H1 (cell line): ENCODE data around the gene MCM8. TPM values are rescaled to one million over a fixed set of nuclear protein-coding genes. Genes with fewer than 3 reads are reported as not detected.

Experiments
- CTCF ChIA-PET: fragments of 300-600 bp; sonication (Branson Sonifier 250); formaldehyde crosslinking; loops from one replicate; lab custom pipeline; 2021; ENCODE audit not compliant: partially characterized antibody; lab: Charles Lee
- POLR2A ChIA-PET: fragments of 300-600 bp; sonication (Branson Sonifier 250); formaldehyde crosslinking; loops from one replicate; lab custom pipeline; 2021; ENCODE audit warnings: inconsistent platforms; ENCODE audit not compliant: partially characterized antibody; lab: Charles Lee
- DNase-seq, 2 experiments: peaks; one replicate each; pipeline versions ENCODE4 v3.0.0 to v3.0.0-alpha.2; 2010 to 2022; ENCODE audit warnings: low spot score in 2 of 2, low read depth in 1 of 2, mixed read lengths in 1 of 2
- FAIRE-seq: peaks from 2 replicates; lab custom pipeline; 2011; peaks lifted over from hg19 to GRCh38; lab: Jason Lieb, UNC
- H2AFZ ChIP-seq: 2 replicates; pipeline ENCODE4 v1.8.1; 2012; ENCODE audit warnings: low read length, inconsistent platforms
- H2AK5ac ChIP-seq: 2 replicates; pipeline ENCODE4 v1.6.1; 2013; ENCODE audit warnings: low read depth, low read length
- H2BK120ac ChIP-seq: replicated peaks from 2 replicates; pipeline ENCODE3; 2013; ENCODE audit warnings: low read depth, low read length, inconsistent platforms
- H2BK12ac ChIP-seq: 2 replicates; pipeline ENCODE4 v1.6.1; 2013; ENCODE audit warnings: low read depth, low read length
- H2BK15ac ChIP-seq: 2 replicates; pipeline ENCODE4 v1.6.1; 2013; ENCODE audit warnings: low read length
- H2BK20ac ChIP-seq: 2 replicates; pipeline ENCODE4 v1.6.1; 2013; ENCODE audit warnings: low read length
- H2BK5ac ChIP-seq: 2 replicates; pipeline ENCODE4 v1.6.1; 2013; ENCODE audit warnings: low read depth, low read length
- H3K14ac ChIP-seq: 2 replicates; pipeline ENCODE4 v1.6.1; 2013; ENCODE audit warnings: inconsistent platforms; ENCODE audit not compliant: insufficient read length
- H3K18ac ChIP-seq: 2 replicates; pipeline ENCODE4 v1.6.1; 2013; ENCODE audit warnings: low read length; ENCODE audit errors: extremely low read depth
- H3K23ac ChIP-seq: 2 replicates; pipeline ENCODE4 v1.6.1; 2013; ENCODE audit warnings: inconsistent platforms; ENCODE audit not compliant: insufficient read length
- H3K23me2 ChIP-seq: 2 replicates; pipeline ENCODE4 v1.6.1; 2013; ENCODE audit warnings: low read depth, low read length
- H3K27ac ChIP-seq: 2 replicates; pipeline ENCODE4 v1.6.1; 2011; ENCODE audit warnings: low read depth, low read length, inconsistent platforms
- H3K27me3 ChIP-seq, 4 experiments: replicated peaks in 1 of 4; 1 replicate in 1 of 4; 2 replicates in 3 of 4; pipeline versions ENCODE4 v1.6.1 to v1.8.1; 2011 to 2013; ENCODE audit warnings: low read length in 3 of 4, mild to moderate bottlenecking in 3 of 4, inconsistent platforms in 2 of 4, mixed read lengths in 2 of 4, moderate library complexity in 1 of 4; ENCODE audit not compliant: control insufficient read depth in 3 of 4, insufficient read depth in 3 of 4; ENCODE audit errors: extremely low read depth in 1 of 4
- H3K36me3 ChIP-seq, 4 experiments: 2 replicates each; pipeline versions ENCODE4 v1.6.1 to v1.8.1; 2011 to 2013; ENCODE audit warnings: mild to moderate bottlenecking in 4 of 4, low read length in 3 of 4, moderate library complexity in 2 of 4, control low read depth in 1 of 4, inconsistent platforms in 1 of 4; ENCODE audit not compliant: insufficient read depth in 4 of 4, control insufficient read depth in 2 of 4
- H3K4ac ChIP-seq: replicated peaks from 2 replicates; pipeline ENCODE3; 2013; ENCODE audit warnings: low read length, low read depth, mixed read lengths, inconsistent platforms; ENCODE audit not compliant: insufficient read length
- H3K4me1 ChIP-seq, 4 experiments: replicated peaks in 1 of 4; 1 replicate in 1 of 4; 2 replicates in 3 of 4; pipeline versions ENCODE4 v1.6.1 to v1.8.1; 2011 to 2013; ENCODE audit warnings: low read length in 3 of 4, inconsistent platforms in 2 of 4, mixed read lengths in 1 of 4; ENCODE audit not compliant: insufficient read depth in 4 of 4, control insufficient read depth in 3 of 4
- H3K4me2 ChIP-seq, 2 experiments: 2 replicates each; pipeline versions ENCODE4 v1.6.1 to v1.8.1; 2011 to 2013; ENCODE audit warnings: low read depth in 2 of 2, low read length in 2 of 2, control low read depth in 1 of 2, inconsistent platforms in 1 of 2, mild to moderate bottlenecking in 1 of 2; ENCODE audit not compliant: insufficient read depth in 1 of 2
- H3K4me3 ChIP-seq, 4 experiments: fragments of 200-600, 300-600 bp in 1 of 4; sonication (generic), shearing (Covaris generic), sonication (Bioruptor Twin) in 1 of 4; 2 replicates each; pipeline versions ENCODE4 v1.5.1 to v1.8.1; 2011 to 2016; ENCODE audit warnings: low read length in 4 of 4, low read depth in 3 of 4, control low read depth in 2 of 4, inconsistent platforms in 2 of 4, mild to moderate bottlenecking in 2 of 4, mixed read lengths in 1 of 4, moderate library complexity in 1 of 4; ENCODE audit not compliant: insufficient read depth in 2 of 4; ENCODE audit errors: extremely low read depth in 1 of 4
- H3K56ac ChIP-seq: replicated peaks from 2 replicates; pipeline ENCODE3; 2013; ENCODE audit warnings: low read depth, mild to moderate bottlenecking, mixed read lengths, low read length, inconsistent platforms; ENCODE audit not compliant: insufficient read length
- H3K79me1 ChIP-seq: 2 replicates; pipeline ENCODE4 v1.6.1; 2013; ENCODE audit warnings: low read depth, low read length, control low read depth
- H3K79me2 ChIP-seq, 2 experiments: 2 replicates each; pipeline versions ENCODE4 v1.6.1 to v1.8.1; 2012 to 2013; ENCODE audit warnings: low read length in 2 of 2, mild to moderate bottlenecking in 2 of 2, inconsistent platforms in 1 of 2; ENCODE audit not compliant: insufficient read depth in 2 of 2, control insufficient read depth in 1 of 2
- H3K9ac ChIP-seq, 4 experiments: replicated peaks in 1 of 4; 1 replicate in 1 of 4; 2 replicates in 3 of 4; pipeline versions ENCODE4 v1.6.1 to v1.8.1; 2011 to 2013; ENCODE audit warnings: low read depth in 3 of 4, low read length in 3 of 4, control low read depth in 2 of 4, mild to moderate bottlenecking in 2 of 4, moderate library complexity in 2 of 4, inconsistent platforms in 1 of 4; ENCODE audit errors: extremely low read depth in 1 of 4
- H3K9me3 ChIP-seq, 2 experiments: 2 replicates each; pipeline versions ENCODE4 v1.6.1 to v1.8.1; 2012 to 2013; ENCODE audit warnings: mild to moderate bottlenecking in 2 of 2, moderate library complexity in 2 of 2, control low read depth in 1 of 2, inconsistent platforms in 1 of 2, low read depth in 1 of 2, low read length in 1 of 2, mixed read lengths in 1 of 2; ENCODE audit not compliant: insufficient read depth in 2 of 2
- H4K20me1 ChIP-seq, 2 experiments: replicated peaks in 1 of 2; 2 replicates each; pipeline versions ENCODE3 to v1.8.1; 2011 to 2013; ENCODE audit warnings: inconsistent platforms in 2 of 2, low read length in 2 of 2, mild to moderate bottlenecking in 1 of 2; ENCODE audit not compliant: insufficient read depth in 2 of 2, control insufficient read depth in 1 of 2
- H4K5ac ChIP-seq: 2 replicates; pipeline ENCODE4 v1.6.1; 2013; ENCODE audit warnings: low read length, low read depth, mixed read lengths, inconsistent platforms; ENCODE audit not compliant: insufficient read length
- H4K8ac ChIP-seq: 2 replicates; pipeline ENCODE4 v1.8.0; 2013; ENCODE audit warnings: mild to moderate bottlenecking, moderate library complexity, low read length, inconsistent platforms; ENCODE audit not compliant: insufficient read depth; ENCODE audit errors: extremely low read depth
- H4K91ac ChIP-seq: replicated peaks from 2 replicates; pipeline ENCODE3; 2013; ENCODE audit warnings: low read length, mixed read lengths, inconsistent platforms; ENCODE audit not compliant: insufficient read length
- CHD2 ChIP-seq: IDR thresholded peaks from 2 replicates; pipeline ENCODE4 v1.6.1; 2012; ENCODE audit warnings: low read length, improper control_type of control experiment
- FOSL1 ChIP-seq: IDR thresholded peaks from 2 replicates; pipeline ENCODE4 v1.6.1; 2011; ENCODE audit warnings: mild to moderate bottlenecking, low read depth, low read length, moderate library complexity; ENCODE audit not compliant: insufficient read depth
- JUND ChIP-seq: IDR thresholded peaks from 2 replicates; pipeline ENCODE4 v1.6.1; 2011; ENCODE audit warnings: mild to moderate bottlenecking, improper control_type of control experiment, low read length
- WGBS, 2 experiments: shearing (Covaris generic) in 1 of 2; methylation state at CpG; one replicate each; pipeline versions ENCODE4 v1.1.6 to v1.1.7; 2013 to 2015; ENCODE audit warnings: low lambda C conversion rate in 2 of 2, mixed read lengths in 2 of 2, inconsistent platforms in 1 of 2, low coverage in 1 of 2, missing lambda C conversion rate in 1 of 2; ENCODE audit not compliant: insufficient replicate concordance in 2 of 2, insufficient coverage in 1 of 2, insufficient read length in 1 of 2; ENCODE audit errors: extremely low coverage in 1 of 2, missing lambda C conversion rate in 1 of 2; 5-methylcytosine and 5-hydroxymethylcytosine counted together
- polyA plus RNA-seq, 7 experiments: library from polyadenylated mRNA; depleted of rRNA in 3 of 7; stranded (reverse) in 5 of 7; unstranded in 2 of 7; fragments of >200 nt in 5 of 7; fragments of 200-250 nt in 2 of 7; gene quantifications; 1 replicate in 5 of 7; 2 replicates in 1 of 7; 4 replicates in 1 of 7; pipeline versions ENCODE4 v1.2.1 to v1.2.3, GENCODE V29; 2011 to 2013; ENCODE audit warnings: missing spikeins in 2 of 7, mixed read lengths in 2 of 7
- total RNA-seq: library from RNA; stranded (reverse); fragmentation: NEBNext Ultra II Directional; extraction: Animal tissue kit (Norgen Biotek cat#: 25700); gene quantifications from 2 replicates; pipeline ENCODE4 v1.2.1, GENCODE V29; 2021

The MCM8 gene
- total and polyA plus RNA-seq, 2 of the 8 experiments (the other 6 are each of a cell fraction or from before 2014, with no cell fraction given), result 7.1 to 31.9 TPM

GRCh38 chr20:5918856-5919625, 31.4 kb upstream of the MCM8 start:
- no peak overlapping the region for H2BK5ac ChIP-seq
- no peak overlapping the region for H3K14ac ChIP-seq
- no peak overlapping the region for H4K8ac ChIP-seq
- no peak overlapping the region for H3K27ac ChIP-seq
- no peak overlapping the region for H3K4me3 ChIP-seq
- no peaks in the 10 kb centered on the region for H3K36me3 ChIP-seq
- peak overlapping the region; percentile 92 for H2AFZ ChIP-seq
- no peak overlapping the region for H3K4me2 ChIP-seq
- H3K4me1 ChIP-seq, result peaks cover 0 to 9% (median 0%) of the 10 kb centered on the region in 4 experiments; a peak in 1 of 7 replicates
- H3K56ac ChIP-seq, result no peak overlapping the region
- ChIA-PET CTCF (interaction anchor here (0.5 to 2.4 kb wide), 5 partner anchors 9 to 390 kb away, joined by 3 to 8 read pairs (median 6); no protein-coding TSS in a partner anchor), POLR2A (interaction anchor here (1.0 kb wide), 1 partner anchor 16 kb away, joined by 3 read pairs; no protein-coding TSS in a partner anchor)
- no peak overlapping the region for H2BK15ac ChIP-seq
- no peak overlapping the region for H4K91ac ChIP-seq
- no peaks in the 10 kb centered on the region for H3K79me2 ChIP-seq
- no peak overlapping the region for H3K4ac ChIP-seq
- H2AK5ac ChIP-seq, result no peak overlapping the region
- H4K5ac ChIP-seq, result no peak overlapping the region
- WGBS, 2 experiments, result 79% methylated on average over 3 of the region's 3 CpGs; no CpG with 5 or more reads in 1 of the 2 experiments
- no peak overlapping the region for H3K9ac ChIP-seq
- H2BK12ac ChIP-seq, result peak overlapping the region; percentile 29; the same call in 1 of the 2 replicates
- no peak for TF ChIP-seq FOSL1
- peak; percentile 52; the same call in 1 of the 2 replicates for TF ChIP-seq JUND
- TF ChIP-seq CHD2, result no peak
- DNase-seq, result no peak
- H3K27me3 ChIP-seq, result no peaks in the 10 kb centered on the region
- H2BK120ac ChIP-seq, result no peak overlapping the region
- no peaks in the 10 kb centered on the region for H3K79me1 ChIP-seq
- no peak overlapping the region for H2BK20ac ChIP-seq
- H4K20me1 ChIP-seq, result no peaks in the 10 kb centered on the region
- no peak overlapping the region for H3K18ac ChIP-seq
- H3K9me3 ChIP-seq, result no peaks in the 10 kb centered on the region
- H3K23me2 ChIP-seq, result no peaks in the 10 kb centered on the region
- FAIRE-seq, result no peak
- H3K23ac ChIP-seq, result no peak overlapping the region
